ENCODE data around the gene GRIK4.

Gene GRIK4

DNA sequence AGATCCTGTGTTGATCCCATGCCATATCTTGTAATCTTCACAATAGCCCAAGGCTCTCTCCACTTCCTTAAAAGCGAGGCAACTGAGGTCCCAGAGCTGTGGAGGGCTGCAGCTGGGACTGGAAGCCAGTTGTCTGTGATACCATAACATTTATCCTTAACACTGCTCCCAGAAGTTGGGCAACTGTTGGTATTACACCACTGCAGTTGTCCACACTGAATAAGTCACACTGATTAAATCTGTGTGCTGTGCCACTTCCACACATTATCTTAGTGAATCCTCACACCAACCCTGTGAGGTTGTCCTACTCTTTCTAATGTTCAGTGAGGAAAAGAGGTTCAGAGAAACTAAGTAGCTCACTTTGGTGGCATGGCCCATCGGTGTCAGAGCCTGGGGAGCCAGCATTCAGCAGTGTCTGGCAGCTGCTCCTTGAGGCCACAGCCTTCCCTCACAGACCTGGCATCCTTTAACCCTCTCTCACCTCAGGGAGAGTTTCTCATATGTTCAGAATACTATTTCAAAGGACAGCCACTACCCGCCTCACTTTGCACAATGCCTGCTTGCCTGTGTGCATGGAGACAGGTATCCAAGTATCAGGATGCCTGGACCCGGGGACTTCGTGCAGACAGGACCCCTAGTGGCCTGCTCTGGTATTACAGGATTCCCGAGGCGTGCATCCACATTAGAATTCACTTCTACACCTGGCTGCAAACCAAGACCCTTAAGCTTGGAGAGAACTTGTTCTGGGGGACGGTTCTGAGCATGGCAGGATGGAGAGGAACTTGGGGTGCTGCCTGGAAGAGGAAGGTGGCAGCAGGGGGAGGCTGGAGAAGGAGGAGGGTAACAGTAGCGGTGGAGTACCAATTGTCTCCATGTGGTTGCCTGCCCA is 290.5 kb downstream of the GRIK4 start:
- H3K4me3 ChIP-seq (replicated peaks in 1 of 2; ENCODE audit: low read depth in 2 of 2, low read length in 2 of 2): no peak overlapping the region
- DNase-seq (ENCODE audit: low read depth in 2 of 2): peak; percentile 57 to 74
- TF ChIP-seq, protein P1, sequence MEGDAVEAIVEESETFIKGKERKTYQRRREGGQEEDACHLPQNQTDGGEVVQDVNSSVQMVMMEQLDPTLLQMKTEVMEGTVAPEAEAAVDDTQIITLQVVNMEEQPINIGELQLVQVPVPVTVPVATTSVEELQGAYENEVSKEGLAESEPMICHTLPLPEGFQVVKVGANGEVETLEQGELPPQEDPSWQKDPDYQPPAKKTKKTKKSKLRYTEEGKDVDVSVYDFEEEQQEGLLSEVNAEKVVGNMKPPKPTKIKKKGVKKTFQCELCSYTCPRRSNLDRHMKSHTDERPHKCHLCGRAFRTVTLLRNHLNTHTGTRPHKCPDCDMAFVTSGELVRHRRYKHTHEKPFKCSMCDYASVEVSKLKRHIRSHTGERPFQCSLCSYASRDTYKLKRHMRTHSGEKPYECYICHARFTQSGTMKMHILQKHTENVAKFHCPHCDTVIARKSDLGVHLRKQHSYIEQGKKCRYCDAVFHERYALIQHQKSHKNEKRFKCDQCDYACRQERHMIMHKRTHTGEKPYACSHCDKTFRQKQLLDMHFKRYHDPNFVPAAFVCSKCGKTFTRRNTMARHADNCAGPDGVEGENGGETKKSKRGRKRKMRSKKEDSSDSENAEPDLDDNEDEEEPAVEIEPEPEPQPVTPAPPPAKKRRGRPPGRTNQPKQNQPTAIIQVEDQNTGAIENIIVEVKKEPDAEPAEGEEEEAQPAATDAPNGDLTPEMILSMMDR (IDR thresholded peaks at IDR 0.05; ENCODE audit: low read depth, low read length): peak; percentile 90

DNA sequence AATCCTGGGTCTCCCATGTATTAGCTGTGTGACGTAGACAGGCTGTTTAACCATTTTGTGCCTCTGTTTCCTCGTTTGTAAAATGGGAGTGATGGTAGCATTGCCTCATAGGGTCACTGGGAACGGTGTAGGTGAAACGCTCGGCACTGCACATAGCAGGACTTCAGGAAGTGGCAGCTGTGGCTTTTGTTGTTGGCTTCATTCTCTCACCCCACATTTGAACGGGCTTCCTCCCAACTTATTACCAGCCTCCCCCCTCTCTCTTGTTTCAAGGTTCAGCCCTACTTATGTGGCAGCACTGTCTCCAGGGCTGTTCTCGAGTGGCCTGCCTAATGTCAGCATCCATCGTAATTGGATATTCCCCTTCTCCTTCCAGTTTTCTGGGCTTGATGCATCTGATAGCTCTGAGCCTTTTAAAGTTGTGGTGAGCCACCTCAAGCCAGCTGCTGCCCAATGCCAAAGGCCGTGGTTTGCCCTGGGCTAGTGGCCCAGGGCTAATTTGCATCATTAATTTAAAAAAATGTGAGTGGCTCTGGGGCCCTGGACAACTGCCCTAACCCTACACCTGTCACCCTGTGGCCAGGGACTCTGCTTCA is 294.5 kb downstream of the GRIK4 start:
- DNase-seq (ENCODE audit: low read depth in 2 of 2): no peak
- no peak overlapping the region for H3K4me3 ChIP-seq (replicated peaks in 1 of 2; ENCODE audit: low read depth in 2 of 2, low read length in 2 of 2)
- TF ChIP-seq, protein P1 (IDR thresholded peaks at IDR 0.05; ENCODE audit: low read depth, low read length): no peak

DNA sequence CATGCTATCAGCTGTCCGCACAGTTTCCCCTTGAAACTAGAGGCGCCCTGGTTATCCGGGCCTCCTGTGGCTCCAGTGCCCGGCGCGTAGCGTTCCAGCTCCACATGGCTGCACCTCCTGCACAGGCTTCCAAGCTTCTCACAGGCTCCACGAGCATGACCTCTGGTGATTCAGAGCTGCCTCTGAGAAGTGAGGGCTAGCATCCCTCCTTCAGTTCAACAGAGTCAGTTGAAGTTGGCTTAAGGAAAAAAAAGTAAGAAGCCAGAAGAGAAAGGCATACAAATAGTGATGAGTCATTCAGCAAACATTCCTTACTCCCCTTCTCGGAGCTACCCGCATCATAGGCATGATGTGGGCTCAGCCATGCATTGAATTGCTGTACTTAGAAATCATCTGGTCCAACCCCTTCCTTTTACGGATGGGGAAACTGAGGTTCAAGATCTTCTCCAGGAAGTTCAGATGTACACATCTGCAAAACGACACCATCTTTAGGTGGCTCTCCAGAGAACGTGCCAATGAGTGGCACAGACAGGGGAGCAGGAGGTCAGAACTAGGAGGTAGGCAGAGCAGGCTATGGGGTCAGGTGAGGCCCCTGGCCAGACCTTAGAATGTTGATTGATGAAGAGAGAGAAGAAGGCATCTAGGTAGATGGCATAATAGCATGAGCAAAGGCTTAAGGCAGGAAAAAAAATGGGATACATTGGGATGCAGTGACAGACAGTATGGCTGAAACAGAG is 296.0 kb downstream of the GRIK4 start:
- DNase-seq (ENCODE audit: low read depth in 2 of 2): peak; percentile 58 to 72
- TF ChIP-seq, protein P1 (IDR thresholded peaks at IDR 0.05; ENCODE audit: low read depth, low read length): no peak
- no peak overlapping the region for H3K4me3 ChIP-seq (replicated peaks in 1 of 2; ENCODE audit: low read depth in 2 of 2, low read length in 2 of 2)

DNA sequence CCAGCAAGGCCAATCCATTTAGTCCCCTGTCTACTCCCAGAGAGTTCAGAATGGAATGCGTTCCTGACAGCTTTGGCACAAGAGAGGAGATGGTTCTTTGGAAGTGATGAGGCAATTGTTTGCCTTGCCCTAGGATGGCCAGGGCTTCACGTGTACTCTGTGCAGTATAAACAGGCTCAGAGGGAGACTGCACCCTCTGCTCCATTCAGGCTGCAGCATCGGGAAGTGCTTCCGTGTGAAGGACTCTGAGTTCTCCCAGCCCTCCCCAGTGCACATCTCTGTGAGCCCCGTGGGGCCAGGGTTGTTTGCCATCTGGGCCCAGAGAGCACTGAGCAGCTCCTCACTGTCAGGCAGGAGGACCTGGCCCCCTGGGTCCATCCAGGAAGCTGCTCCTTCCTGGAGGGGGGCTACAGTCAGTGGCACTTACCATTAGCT is 297.1 kb downstream of the GRIK4 start:
- H3K4me3 ChIP-seq (replicated peaks in 1 of 2; ENCODE audit: low read depth in 2 of 2, low read length in 2 of 2): no peak overlapping the region
- no peak for DNase-seq (ENCODE audit: low read depth in 2 of 2)
- TF ChIP-seq, protein P1 (IDR thresholded peaks at IDR 0.05; ENCODE audit: low read depth, low read length): no peak

DNA sequence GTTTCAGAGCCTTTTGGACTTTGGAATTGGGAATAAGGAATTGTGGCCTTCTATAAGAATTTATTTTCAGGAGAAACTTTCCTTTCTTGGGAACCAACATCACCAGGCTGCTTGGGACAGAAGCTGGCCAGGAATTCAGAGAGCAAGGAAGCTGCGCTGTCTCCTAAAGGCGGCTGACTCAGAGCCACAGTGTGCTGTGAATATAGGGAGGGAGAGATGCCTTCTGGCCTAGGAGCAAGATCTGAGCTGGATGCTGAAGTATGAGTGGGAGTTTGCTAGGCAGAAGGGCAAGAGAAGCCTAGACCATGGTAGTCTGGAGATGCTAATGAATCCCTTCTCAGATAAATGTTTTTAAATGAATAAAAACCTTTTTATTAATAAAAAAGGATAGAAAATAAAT is 298.7 kb downstream of the GRIK4 start:
- TF ChIP-seq, protein P1 (IDR thresholded peaks at IDR 0.05; ENCODE audit: low read depth, low read length): no peak
- DNase-seq (ENCODE audit: low read depth in 2 of 2): peak; percentile 2 to 5
- no peak overlapping the region for H3K4me3 ChIP-seq (replicated peaks in 1 of 2; ENCODE audit: low read depth in 2 of 2, low read length in 2 of 2)

DNA sequence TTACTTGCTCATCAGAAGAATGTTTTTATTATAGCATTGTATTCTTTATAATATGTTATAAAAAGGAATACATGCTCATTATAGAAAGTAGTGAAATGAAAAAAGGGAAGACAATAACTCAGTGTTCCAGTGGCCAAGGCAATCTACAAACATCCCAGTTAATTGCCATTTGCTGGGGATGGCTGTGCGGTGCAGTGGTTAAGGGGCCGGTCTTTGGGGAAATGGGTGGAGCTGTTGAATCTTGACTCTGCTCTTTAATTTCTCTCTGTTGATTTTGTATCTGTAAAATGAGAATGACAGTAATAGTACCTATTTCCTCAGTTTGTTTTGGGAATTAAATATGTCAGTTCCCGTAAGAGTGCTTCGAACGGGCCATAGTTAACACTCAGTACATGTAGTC is 299.7 kb downstream of the GRIK4 start:
- TF ChIP-seq, protein P1 (IDR thresholded peaks at IDR 0.05; ENCODE audit: low read depth, low read length): no peak
- DNase-seq (ENCODE audit: low read depth in 2 of 2): no peak

More for the DNA sequence above, 299.7 kb downstream of the GRIK4 start:
- H3K4me3 ChIP-seq (replicated peaks in 1 of 2; ENCODE audit: low read depth in 2 of 2, low read length in 2 of 2): no peak overlapping the region

All from cardiac fibroblast (primary cell).